Measurements from ENCODE around the gene DCTN2.

DNA sequence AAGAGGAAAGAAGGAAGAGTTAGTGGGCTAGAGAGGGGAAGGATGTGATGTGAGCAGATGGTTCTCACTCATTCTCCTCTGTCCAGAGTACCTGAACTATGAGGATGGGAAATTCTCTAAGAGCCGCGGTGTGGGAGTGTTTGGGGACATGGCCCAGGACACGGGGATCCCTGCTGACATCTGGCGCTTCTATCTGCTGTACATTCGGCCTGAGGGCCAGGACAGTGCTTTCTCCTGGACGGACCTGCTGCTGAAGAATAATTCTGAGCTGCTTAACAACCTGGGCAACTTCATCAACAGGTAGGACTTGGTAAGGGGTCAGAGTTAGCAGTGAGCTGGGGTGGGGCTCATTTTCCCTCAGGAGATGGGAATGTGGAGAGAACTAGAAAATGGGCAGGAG, 34.3 kb downstream of the DCTN2 start:
- TF ChIP-seq, protein P1, sequence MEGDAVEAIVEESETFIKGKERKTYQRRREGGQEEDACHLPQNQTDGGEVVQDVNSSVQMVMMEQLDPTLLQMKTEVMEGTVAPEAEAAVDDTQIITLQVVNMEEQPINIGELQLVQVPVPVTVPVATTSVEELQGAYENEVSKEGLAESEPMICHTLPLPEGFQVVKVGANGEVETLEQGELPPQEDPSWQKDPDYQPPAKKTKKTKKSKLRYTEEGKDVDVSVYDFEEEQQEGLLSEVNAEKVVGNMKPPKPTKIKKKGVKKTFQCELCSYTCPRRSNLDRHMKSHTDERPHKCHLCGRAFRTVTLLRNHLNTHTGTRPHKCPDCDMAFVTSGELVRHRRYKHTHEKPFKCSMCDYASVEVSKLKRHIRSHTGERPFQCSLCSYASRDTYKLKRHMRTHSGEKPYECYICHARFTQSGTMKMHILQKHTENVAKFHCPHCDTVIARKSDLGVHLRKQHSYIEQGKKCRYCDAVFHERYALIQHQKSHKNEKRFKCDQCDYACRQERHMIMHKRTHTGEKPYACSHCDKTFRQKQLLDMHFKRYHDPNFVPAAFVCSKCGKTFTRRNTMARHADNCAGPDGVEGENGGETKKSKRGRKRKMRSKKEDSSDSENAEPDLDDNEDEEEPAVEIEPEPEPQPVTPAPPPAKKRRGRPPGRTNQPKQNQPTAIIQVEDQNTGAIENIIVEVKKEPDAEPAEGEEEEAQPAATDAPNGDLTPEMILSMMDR (conservative IDR thresholded peaks at IDR 0.05; ENCODE audit: low read length) = no peak
- no peak for TF ChIP-seq EZH2phosphoT487 (IDR thresholded peaks at IDR 0.05; ENCODE audit: borderline replicate concordance, low read depth, low read length)
